H9 (cell line): ENCODE measurements around the gene MXD3. TPM values are rescaled to one million over a fixed set of nuclear protein-coding genes. Genes with fewer than 3 reads are reported as not detected.

Experiments used
- DNase-seq: peaks from one replicate; pipeline ENCODE4 v3.0.0-alpha.2; 2017
- H2AFZ ChIP-seq: one replicate; pipeline ENCODE4 v1.6.1; 2013; ENCODE audit warnings: mild to moderate bottlenecking, low read length, control low read depth, moderate library complexity
- H2AK5ac ChIP-seq: 2 replicates; pipeline ENCODE4 v1.6.1; 2013; ENCODE audit warnings: low read length, control low read depth, mixed read lengths; ENCODE audit not compliant: insufficient read length
- H2BK120ac ChIP-seq: one replicate; pipeline ENCODE4 v1.6.1; 2013; ENCODE audit warnings: low read depth, mild to moderate bottlenecking, low read length, control low read depth, inconsistent platforms; ENCODE audit not compliant: poor library complexity, severe bottlenecking
- H2BK12ac ChIP-seq: 2 replicates; pipeline ENCODE4 v1.6.1; 2013; ENCODE audit warnings: low read length, control low read depth, mixed read lengths, low read depth; ENCODE audit not compliant: insufficient read length
- H2BK15ac ChIP-seq: 2 replicates; pipeline ENCODE4 v1.6.1; 2013; ENCODE audit warnings: low read depth, low read length, control low read depth
- H2BK20ac ChIP-seq: one replicate; pipeline ENCODE4 v1.6.1; 2013; ENCODE audit warnings: low read depth, mild to moderate bottlenecking, low read length, control low read depth, inconsistent platforms; ENCODE audit not compliant: poor library complexity, severe bottlenecking
- H2BK5ac ChIP-seq: 2 replicates; pipeline ENCODE4 v1.6.1; 2013; ENCODE audit warnings: low read length, control low read depth, mixed read lengths; ENCODE audit not compliant: insufficient read length
- H3K14ac ChIP-seq: 2 replicates; pipeline ENCODE4 v1.6.1; 2013; ENCODE audit warnings: low read length, control low read depth; ENCODE audit not compliant: insufficient read depth
- H3K18ac ChIP-seq: 2 replicates; pipeline ENCODE4 v1.6.1; 2013; ENCODE audit warnings: low read depth, mild to moderate bottlenecking, mixed read lengths, low read length, control low read depth; ENCODE audit not compliant: insufficient read length
- H3K23ac ChIP-seq: 2 replicates; pipeline ENCODE4 v1.6.1; 2013; ENCODE audit warnings: low read length, control low read depth, mixed read lengths, low read depth; ENCODE audit not compliant: insufficient read length
- H3K23me2 ChIP-seq: 2 replicates; pipeline ENCODE4 v1.6.1; 2013; ENCODE audit warnings: low read depth, mild to moderate bottlenecking, mixed read lengths, low read length, control low read depth; ENCODE audit not compliant: insufficient read length, poor library complexity, severe bottlenecking
- H3K27ac ChIP-seq: 2 replicates; pipeline ENCODE4 v1.5.1; 2013; ENCODE audit warnings: low read length, control low read depth, mixed read lengths, low read depth; ENCODE audit not compliant: insufficient read length
- H3K27me3 ChIP-seq: 2 replicates; pipeline ENCODE4 v1.6.1; 2013; ENCODE audit warnings: low read length, control low read depth, inconsistent platforms; ENCODE audit not compliant: insufficient read depth
- H3K4ac ChIP-seq: 2 replicates; pipeline ENCODE4 v1.6.1; 2013; ENCODE audit warnings: low read depth, mild to moderate bottlenecking, control low read depth, inconsistent platforms, low read length, moderate library complexity
- H3K4me1 ChIP-seq: 2 replicates; pipeline ENCODE4 v1.6.1; 2013; ENCODE audit warnings: low read length, control low read depth, inconsistent platforms; ENCODE audit not compliant: insufficient read depth
- H3K4me2 ChIP-seq: 2 replicates; pipeline ENCODE4 v1.6.1; 2013; ENCODE audit warnings: low read length, control low read depth, mixed read lengths; ENCODE audit not compliant: insufficient read length, insufficient read depth
- H3K56ac ChIP-seq: 2 replicates; pipeline ENCODE4 v1.6.1; 2013; ENCODE audit warnings: low read depth, mild to moderate bottlenecking, mixed read lengths, low read length, control low read depth; ENCODE audit not compliant: insufficient read length
- H3K79me1 ChIP-seq: 2 replicates; pipeline ENCODE4 v1.6.1; 2013; ENCODE audit warnings: low read depth, mild to moderate bottlenecking, moderate library complexity, low read length, control low read depth, inconsistent platforms; ENCODE audit not compliant: insufficient read depth, poor library complexity, severe bottlenecking
- H3K79me2 ChIP-seq: 2 replicates; pipeline ENCODE4 v1.6.1; 2013; ENCODE audit warnings: low read length, control low read depth, inconsistent platforms; ENCODE audit not compliant: insufficient read depth
- H3K9ac ChIP-seq: 2 replicates; pipeline ENCODE4 v1.6.1; 2013; ENCODE audit warnings: low read length, control low read depth, mixed read lengths; ENCODE audit not compliant: insufficient read length; ENCODE audit errors: extremely low read depth
- H3K9me3 ChIP-seq: one replicate; pipeline ENCODE4 v1.6.1; 2013; ENCODE audit warnings: low read depth, low read length, inconsistent platforms; ENCODE audit not compliant: control insufficient read depth
- H3T11ph ChIP-seq: one replicate; pipeline ENCODE4 v1.6.1; 2013; ENCODE audit warnings: mild to moderate bottlenecking, low read length, control low read depth, inconsistent platforms
- H4K20me1 ChIP-seq: one replicate; pipeline ENCODE4 v1.6.1; 2013; ENCODE audit not compliant: control insufficient read depth, insufficient read length, insufficient read depth
- H4K5ac ChIP-seq: 2 replicates; pipeline ENCODE4 v1.6.1; 2013; ENCODE audit warnings: low read depth, mild to moderate bottlenecking, mixed read lengths, low read length, control low read depth; ENCODE audit not compliant: insufficient read length
- H4K8ac ChIP-seq: replicated peaks from 2 replicates; pipeline ENCODE4 v1.6.1; 2013; ENCODE audit warnings: low read length, control low read depth, mixed read lengths, low read depth; ENCODE audit not compliant: insufficient read length
- H4K91ac ChIP-seq: 2 replicates; pipeline ENCODE4 v1.6.1; 2013; ENCODE audit warnings: low read depth, mild to moderate bottlenecking, moderate library complexity, mixed read lengths, low read length, control low read depth; ENCODE audit not compliant: insufficient read length
- H3K27ac Mint-ChIP-seq, 3 experiments: 2 replicates in 2 of 3; 3 replicates in 1 of 3; pipeline ENCODE4 v1.8.0; 2020 to 2021; ENCODE audit warnings: mixed read lengths in 3 of 3, mild to moderate bottlenecking in 1 of 3, moderate library complexity in 1 of 3
- H3K27me3 Mint-ChIP-seq: 2 replicates; pipeline ENCODE4 v1.8.0; 2021; ENCODE audit warnings: low read depth, mild to moderate bottlenecking, moderate library complexity, mixed read lengths
- H3K36me3 Mint-ChIP-seq, 3 experiments: 2 replicates in 2 of 3; 3 replicates in 1 of 3; pipeline ENCODE4 v1.8.0; 2020 to 2021; ENCODE audit warnings: low read depth in 3 of 3, mixed read lengths in 3 of 3; ENCODE audit not compliant: insufficient read depth in 1 of 3
- H3K4me1 Mint-ChIP-seq, 2 experiments: 2 replicates each; pipeline ENCODE4 v1.8.0; 2020; ENCODE audit warnings: mixed read lengths in 2 of 2
- H3K4me3 Mint-ChIP-seq, 2 experiments: 2 replicates in 1 of 2; 3 replicates in 1 of 2; pipeline ENCODE4 v1.8.0; 2020 to 2021; ENCODE audit warnings: mild to moderate bottlenecking in 2 of 2, mixed read lengths in 2 of 2, moderate library complexity in 1 of 2
- H3K9me3 Mint-ChIP-seq, 2 experiments: 2 replicates in 1 of 2; 3 replicates in 1 of 2; pipeline ENCODE4 v1.8.0; 2020; ENCODE audit warnings: mild to moderate bottlenecking in 2 of 2, mixed read lengths in 2 of 2, moderate library complexity in 1 of 2
- CTCF ChIP-seq: fragments of 200-600 bp; sonication (generic); conservative IDR thresholded peaks from 3 replicates; pipeline ENCODE4 v1.8.0; 2021; ENCODE audit warnings: antibody characterized with exemption, mild to moderate bottlenecking
- WGBS: extraction: QIAGEN DNeasy Blood & Tissue Kit; methylation state at CpG from one replicate; pipeline ENCODE4 v1.1.7; 2013; ENCODE audit warnings: missing lambda C conversion rate, low lambda C conversion rate, mixed read lengths; ENCODE audit not compliant: insufficient read length; ENCODE audit errors: extremely low coverage; 5-methylcytosine and 5-hydroxymethylcytosine counted together
- total RNA-seq: library from RNA; stranded (reverse); gene quantifications from 2 replicates; pipeline ENCODE4 v1.2.1, GENCODE V29; 2021

The MXD3 gene
- total RNA-seq, 1 experiment from 2014 or later = 9.8 TPM

GRCh38 chr5:177307544-177308363 is 3.9 kb downstream of the MXD3 start:
- H3K27ac Mint-ChIP-seq = no peak overlapping the region
- no peak overlapping the region for H2BK120ac ChIP-seq
- no peak overlapping the region for H2BK5ac ChIP-seq
- TF ChIP-seq CTCF = no peak
- no peaks in the 10 kb centered on the region for H3K4me1 ChIP-seq
- H3K4me1 Mint-ChIP-seq = peaks cover 20 to 26% of the 10 kb centered on the region in 2 experiments
- H3T11ph ChIP-seq = no peak overlapping the region
- no peak overlapping the region for H4K91ac ChIP-seq
- H3K18ac ChIP-seq = no peak overlapping the region
- peaks cover 22% of the 10 kb centered on the region for H3K23me2 ChIP-seq
- DNase-seq = no peak
- no peak overlapping the region for H2BK15ac ChIP-seq
- H2BK20ac ChIP-seq = no peak overlapping the region
- no peak overlapping the region for H3K56ac ChIP-seq
- H4K20me1 ChIP-seq = peaks cover 5% of the 10 kb centered on the region
- H3K4ac ChIP-seq = no peak overlapping the region
- no peaks in the 10 kb centered on the region for H3K9me3 ChIP-seq
- H3K9me3 Mint-ChIP-seq = no peaks in the 10 kb centered on the region
- H3K79me2 ChIP-seq = peaks cover 9% of the 10 kb centered on the region; the same call in 1 of the 2 replicates
- WGBS = no CpG with 5 or more reads among the region's 43 CpGs
- H2BK12ac ChIP-seq = no peak overlapping the region
- peaks cover 24 to 33% (median 31%) of the 10 kb centered on the region in 3 experiments for H3K36me3 Mint-ChIP-seq
- no peaks in the 10 kb centered on the region; the same call in 1 of the 2 replicates for H3K27me3 Mint-ChIP-seq
- no peak overlapping the region for H4K8ac ChIP-seq
- H3K79me1 ChIP-seq = no peaks in the 10 kb centered on the region
- H4K5ac ChIP-seq = no peak overlapping the region
- no peak overlapping the region for H3K4me3 Mint-ChIP-seq
- no peak overlapping the region for H3K9ac ChIP-seq
- no peak overlapping the region for H3K4me2 ChIP-seq
- no peaks in the 10 kb centered on the region for H3K27me3 ChIP-seq
- H2AK5ac ChIP-seq = no peak overlapping the region
- H3K23ac ChIP-seq = no peak overlapping the region
- H3K14ac ChIP-seq = no peak overlapping the region
- H2AFZ ChIP-seq = no peak overlapping the region
- no peak overlapping the region for H3K27ac ChIP-seq
